Activated CD8-positive, alpha-beta memory T cell treated with anti-CD3 and anti-CD28 coated beads for 48 hours (primary cell): ENCODE data around the gene TRIM54.
"Not testable (repeated sequence)": the region's sequence is repeated elsewhere in the genome, so short reads cannot be mapped to it uniquely, and the experiment has no call there.

ENCODE experiments used
- DNase-seq, 3 experiments: peaks; one replicate each; pipeline ENCODE4 v3.0.0-alpha.2; 2020; ENCODE audit warnings: low read depth in 2 of 3, low spot score in 2 of 3

TRIM54 gene

DNA sequence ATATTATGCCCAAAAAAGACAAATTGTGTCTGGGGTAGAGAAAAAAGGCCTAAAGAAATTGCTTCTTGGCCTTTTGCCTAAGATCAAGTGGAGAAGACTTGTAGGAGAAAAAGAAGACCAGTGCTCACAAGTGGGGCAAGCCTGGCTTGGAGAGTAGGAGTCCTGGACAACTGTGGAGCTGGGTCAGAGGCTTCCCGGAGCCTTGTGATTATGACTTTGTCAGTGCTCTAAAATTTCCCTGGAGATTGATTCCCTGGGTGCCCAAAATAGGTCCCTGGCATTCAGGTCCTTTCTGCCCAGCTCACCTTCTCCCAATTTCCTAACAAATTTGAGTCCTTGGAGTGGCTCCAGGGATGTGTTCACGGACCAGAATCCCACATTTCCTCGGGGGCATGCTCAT, 787 bp upstream of the TRIM54 start:
- no peak for DNase-seq

DNA sequence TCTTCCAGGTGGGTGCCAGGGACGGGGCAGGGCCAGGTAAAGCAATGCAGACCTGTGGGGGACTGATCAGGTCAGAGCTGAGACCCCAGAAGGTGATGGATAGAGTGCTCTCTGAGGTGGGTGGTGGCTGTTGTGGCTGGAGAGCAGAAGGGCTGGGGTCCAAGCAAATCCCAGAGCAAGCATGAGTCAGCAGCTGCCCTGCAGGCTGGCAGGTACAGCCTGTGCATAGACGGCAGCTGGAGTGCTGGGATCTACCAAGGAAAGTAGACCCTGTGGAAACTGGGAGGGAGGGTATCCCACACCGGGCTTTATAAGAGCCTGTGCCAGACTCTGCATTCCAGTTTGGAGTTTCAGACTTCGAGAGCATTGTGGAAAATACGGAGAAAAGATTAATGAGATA, 663 bp downstream of the TRIM54 start:
- DNase-seq, result no peak

DNA sequence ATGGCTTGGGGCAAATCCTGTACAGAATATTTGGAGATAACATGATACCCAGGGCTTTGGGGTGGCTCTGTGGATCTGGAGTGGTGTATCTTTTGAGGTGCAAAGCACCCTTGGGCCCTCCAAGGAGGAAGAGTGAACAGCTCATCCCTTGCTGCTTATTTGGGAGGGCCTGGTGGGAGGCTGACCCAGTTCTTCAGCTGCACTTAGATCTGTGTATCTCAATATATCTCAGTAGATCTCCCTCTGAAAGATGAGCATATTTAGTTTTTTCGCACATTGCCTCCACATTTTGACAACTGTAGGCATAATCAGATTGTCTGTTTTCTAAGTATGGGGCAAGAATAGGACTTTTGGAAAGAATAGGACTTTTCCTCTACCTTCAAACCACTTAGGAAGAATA, 2.8 kb downstream of the TRIM54 start:
- DNase-seq, result no peak

DNA sequence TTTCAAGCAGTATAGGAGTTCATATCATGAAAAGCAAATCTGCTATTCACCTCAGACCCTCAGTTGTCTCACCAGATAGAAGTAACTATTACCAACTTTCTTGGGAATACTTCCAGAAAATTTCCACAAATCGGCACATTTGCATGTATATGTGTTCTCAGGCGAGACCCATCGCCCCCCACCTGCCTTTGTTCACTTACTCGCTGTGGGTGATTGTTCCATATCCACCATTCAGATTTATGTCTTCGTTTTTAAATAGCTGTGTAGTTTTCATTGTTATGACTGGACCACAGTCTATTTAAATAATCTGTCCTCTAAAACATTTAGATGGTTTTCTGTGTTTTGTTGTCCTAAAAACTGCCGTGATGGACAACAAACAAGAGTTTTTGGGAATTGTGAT, 3.3 kb downstream of the TRIM54 start:
- DNase-seq, result no peak

DNA sequence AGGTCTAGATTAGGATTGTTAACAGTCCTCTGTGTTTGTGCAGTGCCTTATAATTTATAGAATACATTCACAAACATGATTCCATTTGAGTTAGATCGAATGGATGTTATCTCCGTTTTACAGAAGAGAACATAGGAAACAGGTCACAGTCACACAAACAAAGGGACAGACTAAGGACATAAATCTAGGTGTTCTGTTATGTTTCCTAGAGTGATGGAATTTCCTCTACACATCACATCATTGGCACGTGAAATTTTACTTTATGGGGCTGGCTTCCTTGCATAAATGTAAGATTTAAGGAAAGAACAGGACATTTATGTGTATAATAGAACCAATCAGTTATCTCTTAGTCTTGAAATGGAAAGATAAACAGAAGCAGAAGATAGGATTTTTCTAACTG, 6.4 kb downstream of the TRIM54 start:
- DNase-seq, result no peak

DNA sequence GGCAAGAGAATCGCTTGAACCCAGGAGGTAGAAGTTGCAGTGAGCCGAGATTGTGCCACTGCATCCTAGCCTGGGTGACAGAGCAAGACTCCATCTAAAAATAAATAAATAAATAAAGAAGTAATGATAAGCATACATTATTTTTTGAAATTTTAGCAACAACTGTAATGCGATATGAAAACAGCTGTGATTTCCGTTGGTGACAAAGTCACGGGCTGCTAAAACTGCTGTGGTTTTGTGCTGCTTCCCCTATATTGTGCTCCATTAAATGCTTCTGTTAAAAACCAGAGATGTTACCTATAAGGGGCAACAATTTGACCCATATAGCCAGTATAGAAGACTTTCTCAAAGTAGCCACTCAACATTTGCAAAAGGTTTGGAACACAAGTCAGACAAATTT, 8.3 kb downstream of the TRIM54 start:
- DNase-seq, result no peak

DNA sequence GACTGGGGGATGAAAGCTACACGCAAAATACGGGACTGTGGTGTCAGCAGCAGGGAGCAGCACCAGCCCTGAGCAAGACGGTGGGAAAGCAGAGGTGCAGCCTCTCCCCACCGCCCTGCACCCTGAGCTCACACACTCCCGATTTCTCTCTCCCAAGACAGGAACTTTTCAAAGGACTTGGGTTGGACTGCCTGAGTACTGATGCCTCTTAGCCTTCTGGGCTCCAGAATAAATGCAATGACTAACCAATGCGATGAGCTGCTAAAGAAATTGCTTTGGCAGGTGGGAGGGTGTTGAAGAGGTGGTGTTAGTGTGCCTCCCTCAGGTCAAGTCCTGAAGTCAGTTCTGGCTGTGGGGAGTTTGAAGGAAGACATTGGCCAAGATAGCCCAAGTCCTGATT, 9.6 kb downstream of the TRIM54 start:
- no peak for DNase-seq

DNA sequence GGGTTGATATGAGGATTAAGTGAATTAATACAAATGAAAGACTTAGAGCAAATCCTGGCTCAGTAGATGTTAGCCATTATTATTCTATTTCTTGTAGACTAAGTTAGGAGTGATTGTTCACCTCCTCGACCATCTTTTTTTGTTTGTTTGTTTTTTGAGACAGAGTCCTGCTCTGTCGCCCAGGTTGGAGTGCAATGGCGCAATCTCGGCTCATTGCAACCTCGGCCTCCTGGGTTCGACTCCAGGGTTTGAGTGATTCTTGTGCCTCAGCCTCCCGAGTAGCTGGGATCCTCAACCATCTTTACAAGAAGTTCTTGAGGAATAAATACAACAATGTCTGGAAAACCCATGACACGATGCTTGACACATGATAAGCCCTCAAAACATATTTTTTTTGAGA, 12.7 kb downstream of the TRIM54 start:
- no peak for DNase-seq

DNA sequence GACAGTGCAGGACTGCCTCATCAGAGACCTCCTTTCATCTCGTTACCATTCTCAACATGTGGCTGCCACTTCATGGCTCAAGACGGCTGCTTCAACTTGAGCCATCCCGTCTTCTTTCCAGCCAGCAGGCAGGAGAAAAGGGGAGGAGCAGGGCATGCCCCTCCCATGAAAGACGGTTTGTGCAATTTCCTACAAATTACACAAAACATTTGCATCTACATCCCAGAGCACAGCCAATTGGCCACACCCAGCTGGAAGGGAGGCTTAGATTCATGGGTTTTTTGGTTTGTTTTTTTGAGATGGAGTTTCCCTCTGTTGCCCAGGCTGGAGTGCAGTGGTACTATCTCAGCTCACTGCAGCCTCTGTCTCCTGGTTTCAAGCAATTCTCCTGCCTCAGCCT, 14.3 kb downstream of the TRIM54 start:
- DNase-seq, result no peak

DNA sequence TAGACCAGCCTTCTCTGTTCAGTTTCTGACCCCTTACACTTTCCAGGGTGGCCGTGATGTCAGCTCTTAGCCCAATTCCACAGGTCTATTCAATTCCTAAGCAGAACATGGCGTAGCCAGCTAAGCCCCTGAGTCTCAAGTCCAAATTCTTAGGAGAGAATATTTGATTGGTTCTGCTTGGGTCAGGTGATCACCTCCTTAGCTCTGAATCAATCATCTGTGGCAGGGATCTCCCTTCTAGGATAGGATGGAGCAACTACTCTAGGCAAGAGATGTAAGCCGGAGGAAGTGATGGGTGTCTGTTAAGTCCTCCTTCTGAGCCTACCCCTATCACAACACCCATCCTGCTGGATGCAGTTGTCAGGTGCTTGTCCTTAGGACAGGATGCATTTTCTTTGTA, 15.0 kb downstream of the TRIM54 start:
- DNase-seq, result no peak

DNA sequence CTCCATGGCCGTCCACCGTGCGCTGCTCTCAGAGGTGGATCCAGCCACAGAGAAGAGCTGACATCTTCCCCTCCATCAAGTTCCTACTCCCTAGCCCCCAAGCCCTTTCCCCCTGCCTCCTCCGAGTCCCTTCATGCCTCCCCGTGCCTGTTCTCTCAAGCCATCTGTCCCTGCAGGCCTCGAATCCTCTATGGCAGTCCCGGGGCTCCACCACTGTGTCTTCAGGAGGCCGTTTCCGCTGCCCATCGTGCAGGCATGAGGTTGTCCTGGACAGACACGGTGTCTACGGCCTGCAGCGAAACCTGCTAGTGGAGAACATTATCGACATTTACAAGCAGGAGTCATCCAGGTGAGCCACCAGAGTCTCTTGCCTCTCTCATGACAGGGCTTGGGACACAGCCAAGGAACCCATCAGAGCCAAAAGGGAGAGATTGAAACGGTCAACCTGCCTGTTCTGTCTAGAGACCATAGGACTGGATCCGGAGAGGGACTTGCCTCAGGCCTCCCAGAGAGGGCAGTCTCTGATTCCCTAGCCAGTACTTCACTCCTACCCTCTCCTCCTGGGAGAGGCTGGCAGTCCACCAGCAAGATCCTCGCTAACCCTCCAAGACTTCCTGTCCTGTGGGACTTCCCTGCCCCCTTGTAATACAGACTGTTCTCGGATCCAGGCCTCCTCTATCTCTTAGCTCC, 16.3 kb downstream of the TRIM54 start:
- DNase-seq, result no peak

DNA sequence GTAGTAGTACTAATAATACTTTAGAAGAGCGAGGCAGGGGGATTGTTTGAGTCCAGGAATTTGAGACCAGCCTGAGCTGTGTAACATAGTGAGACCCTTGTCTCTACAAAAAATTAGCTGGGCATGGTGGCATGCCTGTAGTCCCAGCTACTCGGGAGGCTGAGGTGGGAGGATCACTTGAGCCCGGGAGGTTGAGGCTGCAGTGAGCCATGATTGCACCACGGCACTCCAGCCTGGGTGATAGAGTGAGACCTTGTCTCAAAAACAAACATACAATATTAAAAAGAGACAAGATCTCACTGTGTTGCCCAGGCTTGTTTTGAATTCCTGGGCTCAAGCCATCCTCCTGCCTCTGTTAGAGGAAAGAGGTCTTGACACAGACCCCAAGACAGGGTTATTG, 18.4 kb downstream of the TRIM54 start:
- not testable (repeated sequence) for DNase-seq

DNA sequence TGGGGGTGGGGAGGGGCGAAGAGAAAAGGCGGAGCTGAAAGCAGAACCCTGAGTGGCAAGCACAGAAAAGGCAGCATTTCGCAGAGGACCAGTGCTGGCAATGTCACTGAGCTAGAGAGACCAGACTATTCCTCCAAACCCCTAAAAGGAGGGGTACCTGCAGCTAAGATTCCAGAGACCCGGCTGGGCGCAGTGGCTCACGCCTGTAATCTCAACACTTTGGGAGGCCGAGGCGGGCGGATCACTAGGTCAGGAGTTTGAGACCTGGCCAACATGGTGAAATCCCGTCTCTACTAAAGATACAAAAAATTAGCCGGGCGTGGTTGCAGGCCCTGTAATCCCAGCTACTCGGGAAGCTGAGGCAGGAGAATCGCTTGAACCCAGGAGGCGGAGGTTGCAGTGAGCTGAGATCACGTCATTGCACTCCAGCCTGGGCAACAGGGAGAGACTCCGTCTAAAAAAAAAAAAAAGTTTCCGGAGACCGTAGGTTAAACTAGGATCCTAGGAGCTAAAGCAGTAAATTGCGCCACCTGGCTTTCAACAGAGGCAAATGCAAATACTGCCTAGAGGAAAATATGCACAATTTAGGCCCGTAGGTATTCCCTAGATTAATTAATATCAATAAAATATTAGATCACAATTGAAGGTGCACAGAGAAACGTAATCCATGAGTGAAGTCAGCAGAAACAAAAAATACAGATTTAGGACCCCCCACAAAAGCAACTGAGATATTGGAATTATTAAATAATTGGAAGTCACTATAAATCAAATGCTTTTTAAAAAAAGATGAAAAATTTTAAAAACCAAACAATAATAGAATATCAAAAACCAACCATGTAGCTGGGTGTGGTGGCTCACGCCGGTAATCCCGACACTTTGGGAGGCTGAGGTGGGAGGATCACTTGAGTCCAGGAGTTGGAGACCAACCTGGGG, 21.1 kb downstream of the TRIM54 start:
- DNase-seq, result no peak

DNA sequence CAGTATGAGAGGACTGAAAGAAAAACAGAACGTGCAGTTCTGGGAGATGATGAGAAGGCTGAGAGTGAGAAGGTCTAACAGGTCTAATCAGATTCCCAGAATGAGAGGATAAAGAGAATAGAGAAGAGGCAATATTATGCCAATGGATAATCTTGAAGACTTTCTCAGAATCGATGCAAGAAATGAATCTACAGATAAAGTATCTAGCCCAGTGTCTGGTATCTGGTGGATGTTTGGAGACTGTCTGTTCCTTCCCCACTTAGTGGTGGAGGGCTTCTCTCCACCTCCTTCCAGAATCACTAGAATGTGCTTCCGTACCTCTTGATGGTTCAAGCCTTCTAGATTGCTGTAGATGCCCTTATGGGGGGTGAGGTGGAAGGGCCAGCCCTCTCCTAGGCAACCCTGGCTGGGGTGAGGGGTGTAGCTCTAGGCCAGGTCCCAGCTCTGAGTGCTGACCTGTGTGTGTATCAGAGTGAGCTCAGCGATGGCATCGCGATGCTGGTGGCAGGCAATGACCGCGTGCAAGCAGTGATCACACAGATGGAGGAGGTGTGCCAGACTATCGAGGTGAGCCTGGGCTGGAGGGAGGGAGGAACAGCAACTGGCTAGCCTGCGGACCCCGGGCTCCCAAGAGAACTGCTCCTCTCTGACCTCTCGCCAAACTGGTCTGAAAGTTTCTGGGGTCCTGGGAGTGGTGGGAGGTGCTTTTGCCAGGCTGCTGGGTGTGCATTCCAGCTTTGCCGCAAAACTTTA, 22.4 kb downstream of the TRIM54 start:
- DNase-seq, result no peak

DNA sequence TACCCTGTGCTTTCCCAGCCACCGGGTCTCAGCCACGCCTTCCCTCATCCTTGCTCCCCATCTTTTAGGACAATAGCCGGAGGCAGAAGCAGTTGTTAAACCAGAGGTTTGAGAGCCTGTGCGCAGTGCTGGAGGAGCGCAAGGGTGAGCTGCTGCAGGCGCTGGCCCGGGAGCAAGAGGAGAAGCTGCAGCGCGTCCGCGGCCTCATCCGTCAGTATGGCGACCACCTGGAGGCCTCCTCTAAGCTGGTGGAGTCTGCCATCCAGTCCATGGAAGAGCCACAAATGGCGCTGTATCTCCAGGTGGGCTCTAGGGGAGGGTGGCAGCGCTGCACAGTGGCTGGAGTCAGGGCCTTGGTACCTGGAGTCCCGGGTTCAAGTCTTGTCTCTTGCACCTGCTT, 23.3 kb downstream of the TRIM54 start:
- no peak for DNase-seq

DNA sequence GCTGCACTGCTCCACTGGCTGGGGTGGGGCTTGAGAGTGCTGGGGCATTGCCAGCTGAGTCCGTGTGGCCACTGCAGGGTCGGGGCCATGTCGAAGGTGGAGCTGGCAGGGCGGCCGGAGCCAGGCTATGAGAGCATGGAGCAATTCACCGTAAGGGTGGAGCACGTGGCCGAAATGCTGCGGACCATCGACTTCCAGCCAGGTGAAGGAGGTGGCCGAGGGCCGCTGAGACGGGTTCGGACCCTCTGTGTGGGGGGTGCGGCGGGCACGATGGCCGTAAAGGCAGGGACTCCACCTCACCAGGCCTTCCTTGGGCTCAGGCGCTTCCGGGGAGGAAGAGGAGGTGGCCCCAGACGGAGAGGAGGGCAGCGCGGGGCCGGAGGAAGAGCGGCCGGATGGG, 23.9 kb downstream of the TRIM54 start:
- no peak for DNase-seq

DNA sequence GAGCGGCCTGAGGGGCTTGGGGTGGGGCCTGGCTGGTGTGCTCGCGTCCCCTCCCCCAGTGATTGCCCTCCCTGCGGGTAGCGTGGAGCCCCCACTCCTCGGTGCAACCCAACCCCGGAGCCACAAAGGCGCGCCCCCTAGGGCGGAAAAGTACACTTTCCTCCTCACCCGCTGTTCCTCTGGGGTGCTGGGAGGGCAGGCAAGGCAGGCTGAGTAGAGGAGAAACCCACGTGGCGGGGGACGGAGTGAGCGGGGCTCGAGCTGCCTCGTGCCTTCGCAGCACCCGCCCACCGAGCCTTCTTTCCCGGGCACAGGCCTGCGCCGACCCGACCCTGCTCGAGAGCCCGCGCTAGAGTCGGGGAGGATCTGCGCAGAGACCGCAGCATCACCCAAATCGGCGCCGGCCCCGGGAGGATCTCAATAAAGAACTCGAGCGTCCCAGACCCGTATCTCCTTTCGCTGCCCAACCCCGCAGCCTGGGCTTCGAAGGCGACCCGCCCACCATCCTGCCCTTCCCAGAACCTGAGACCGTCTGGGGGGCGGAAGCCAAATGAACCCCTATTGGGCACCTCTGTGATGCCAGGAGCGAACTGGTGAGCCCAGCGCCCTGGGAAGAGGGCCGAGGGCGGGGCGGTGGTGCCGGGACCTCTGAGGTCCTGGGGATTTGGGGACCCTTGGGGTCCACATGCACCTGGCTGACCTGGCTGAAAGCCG, 24.5 kb downstream of the TRIM54 start:
- DNase-seq, result peak in 1 of 3 experiments; percentile 13

DNA sequence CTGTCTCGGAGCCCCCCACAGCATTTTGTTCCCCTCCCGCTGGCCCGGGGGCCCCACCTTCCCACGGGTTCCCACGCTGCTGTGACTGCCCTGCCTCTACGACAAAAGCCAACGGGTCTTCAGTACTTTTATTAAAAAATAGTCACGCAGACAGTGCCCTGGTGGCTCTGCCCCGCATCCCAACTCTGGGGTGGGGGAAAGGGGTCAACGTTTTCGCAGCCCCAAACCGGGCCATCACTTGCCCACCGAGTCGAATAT, 25.0 kb downstream of the TRIM54 start:
- no peak for DNase-seq

DNA sequence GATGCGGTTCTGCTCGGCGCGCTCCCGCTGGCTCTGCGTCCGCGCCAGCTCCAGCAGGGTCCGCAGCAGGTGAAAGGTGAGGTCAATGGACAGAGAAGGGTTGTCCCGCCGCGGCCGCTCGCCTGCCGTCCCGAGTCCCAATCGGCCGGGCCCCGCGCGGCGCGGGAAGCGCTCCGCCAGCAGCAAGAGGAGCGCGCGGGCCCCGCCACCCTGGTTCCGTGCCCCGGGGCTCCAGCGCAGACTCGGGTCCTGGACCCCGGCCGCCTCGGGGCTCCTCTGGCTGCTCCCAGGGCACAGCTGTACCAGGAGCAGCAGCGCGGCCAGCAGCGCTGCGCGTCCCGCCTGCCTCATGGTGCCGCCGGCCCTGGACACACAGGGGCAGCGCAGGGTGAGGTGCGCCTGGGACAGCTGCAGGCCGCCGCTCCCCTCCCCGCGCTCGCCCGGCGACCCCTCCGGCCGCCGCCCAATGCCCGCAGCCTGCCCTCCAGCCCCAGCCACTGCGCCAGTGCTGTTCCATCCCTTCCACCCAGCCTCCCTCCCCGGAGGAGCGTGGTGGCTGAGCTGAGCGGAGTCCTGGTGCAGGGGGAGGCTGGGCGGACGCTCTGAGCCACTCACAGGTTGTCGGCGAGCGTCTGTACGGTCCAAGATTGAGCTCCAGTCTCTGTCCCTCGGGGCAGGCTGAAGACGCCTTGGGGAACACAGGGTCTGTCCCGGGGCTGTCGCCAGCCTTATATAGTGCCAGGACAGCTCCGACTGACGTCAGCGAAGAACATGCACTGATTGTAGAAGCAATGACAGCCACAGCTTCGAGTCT, 25.5 kb downstream of the TRIM54 start:
- DNase-seq, result no peak

DNA sequence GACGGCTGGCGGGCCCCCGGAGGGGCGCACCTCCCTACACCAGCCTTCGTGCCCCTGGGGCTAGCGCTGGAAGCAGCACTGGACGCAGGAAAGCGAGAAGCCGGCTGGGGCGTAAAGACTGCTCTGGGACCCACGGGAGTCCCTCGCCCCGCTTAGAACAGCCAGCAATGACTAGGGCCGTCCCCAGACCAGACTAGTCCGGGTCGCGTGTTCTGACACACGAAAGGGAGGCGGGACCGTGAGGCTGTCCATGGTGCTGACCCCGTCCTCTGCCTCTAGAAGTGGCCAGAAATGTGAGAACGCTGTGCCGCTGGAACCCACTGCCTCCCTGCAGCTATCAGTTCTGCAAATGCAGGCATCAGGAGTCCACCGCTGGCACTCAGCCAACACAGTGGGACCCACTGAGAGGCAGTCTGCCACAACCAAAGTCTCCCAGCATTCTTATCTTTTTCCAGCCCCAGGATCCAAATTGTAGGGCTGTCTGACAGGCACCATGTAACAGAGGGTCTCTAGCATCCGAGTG, 26.2 kb downstream of the TRIM54 start, which contains the start of gene UCN:
UCN (minus strand) TSS at position 87 of the 523 bp plus-strand sequence. CDS start 550 bp downstream, outside the sequence.
- no peak for DNase-seq
